Measurements from ENCODE around the gene GRM1.

- no peak for TF ChIP-seq CSRNP3 (CRISPR knock-in tag; IDR thresholded peaks at IDR 0.05)
- no peak for TF ChIP-seq ZFP3 (CRISPR knock-in tag; IDR thresholded peaks at IDR 0.05)
- no peak for TF ChIP-seq CREB5 (CRISPR knock-in tag; IDR thresholded peaks at IDR 0.05; ENCODE audit: low read depth)
- no peak for TF ChIP-seq POU6F1 (CRISPR knock-in tag; IDR thresholded peaks at IDR 0.05; ENCODE audit: borderline replicate concordance, low read depth)
- no peak for TF ChIP-seq ZFP30 (CRISPR knock-in tag; IDR thresholded peaks at IDR 0.05)
- TF ChIP-seq TOX (CRISPR knock-in tag; IDR thresholded peaks at IDR 0.05; ENCODE audit: borderline replicate concordance) = no peak
- TF ChIP-seq ESRRG (CRISPR knock-in tag; IDR thresholded peaks at IDR 0.05) = no peak
- no peak for TF ChIP-seq ZNF8 (CRISPR knock-in tag; IDR thresholded peaks at IDR 0.05)
- no peak for TF ChIP-seq TSHZ2 (CRISPR knock-in tag; IDR thresholded peaks at IDR 0.05)
- TF ChIP-seq OSR1 (CRISPR knock-in tag; IDR thresholded peaks at IDR 0.05) = no peak
- no peak for TF ChIP-seq PATZ1 (CRISPR knock-in tag; IDR thresholded peaks at IDR 0.05; ENCODE audit: borderline replicate concordance)
- TF ChIP-seq SNAI2 (CRISPR knock-in tag; IDR thresholded peaks at IDR 0.05) = no peak
- TF ChIP-seq BACH2 (CRISPR knock-in tag; IDR thresholded peaks at IDR 0.05; ENCODE audit: borderline replicate concordance) = no peak
- no peak for TF ChIP-seq PPARA (CRISPR knock-in tag; IDR thresholded peaks at IDR 0.05; ENCODE audit: borderline replicate concordance)
Measured at GRCh38 chr6:146210406-146211083, 181.7 kb downstream of the GRM1 start.

Measured in SK-N-SH treated with all-trans-retinoic acid at 6 μM for 48 hours (cell line).